ENCODE measurements around the gene DAG1. TPM values are rescaled to one million over a fixed set of nuclear protein-coding genes. Genes with fewer than 3 reads are reported as not detected.
A peak's percentile ranks its signal among the peaks of the same experiment; 100 is the strongest.

DAG1 gene
- total RNA-seq, 2 donors from 2014 or later: 145 to 176 TPM

DNA sequence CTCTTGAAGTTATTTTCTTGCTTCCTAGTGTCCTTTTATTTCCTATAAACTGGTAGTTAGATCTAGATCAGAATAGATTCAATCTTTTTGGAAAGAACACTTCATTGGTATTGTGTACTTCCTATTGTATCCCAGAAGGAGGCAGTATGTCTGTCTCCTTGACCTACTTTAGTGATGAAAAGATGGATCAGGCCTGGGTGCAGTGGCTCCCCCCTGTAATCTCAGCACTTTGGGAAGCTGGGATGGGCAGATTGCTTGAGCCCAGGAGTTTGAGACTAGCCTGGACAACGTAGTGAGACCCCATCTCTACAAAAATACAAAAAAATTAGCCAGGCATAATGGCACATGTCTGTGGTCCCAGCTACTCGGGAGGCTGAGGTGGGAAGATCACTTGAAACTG lies 96.2 kb downstream of the DAG1 start:
- 97 to 100% methylated on average over 1 to 2 of the region's 2 CpGs for WGBS, 2 experiments (ENCODE audit: insufficient coverage in 1 of 2, insufficient read length in 1 of 2)
- Histone ChIP-seq H3K36me3 (ENCODE audit: control insufficient read depth, insufficient read depth, low read length) (no peaks in the 10 kb centered on the region), H3K4me3 (ENCODE audit: low read length) (no peak overlapping the region), H3K9ac (ENCODE audit: extremely low read depth, low read length, poor library complexity, severe bottlenecking) (no peak overlapping the region), H3K9me3 (ENCODE audit: control insufficient read depth, low read length) (no peaks in the 10 kb centered on the region), H3K27me3 (ENCODE audit: control insufficient read depth, insufficient read depth, low read length, poor library complexity, severe bottlenecking) (no peaks in the 10 kb centered on the region), H3K27ac (ENCODE audit: low read depth, low read length) (no peak overlapping the region), H3K4me1 (ENCODE audit: control insufficient read depth, insufficient read depth, low read length) (peaks cover 7% of the 10 kb centered on the region)
- H3K36me3 Mint-ChIP-seq (ENCODE audit: low read depth): no peaks in the 10 kb centered on the region
- no peak for DNase-seq
- no peak overlapping the region for H3K27ac Mint-ChIP-seq
- no peak overlapping the region for H3K4me3 Mint-ChIP-seq
- no peaks in the 10 kb centered on the region for H3K27me3 Mint-ChIP-seq (ENCODE audit: insufficient read depth)
- no peaks in the 10 kb centered on the region for H3K9me3 Mint-ChIP-seq
- H3K4me1 Mint-ChIP-seq: peaks cover 19% of the 10 kb centered on the region
- TF ChIP-seq, protein P1, sequence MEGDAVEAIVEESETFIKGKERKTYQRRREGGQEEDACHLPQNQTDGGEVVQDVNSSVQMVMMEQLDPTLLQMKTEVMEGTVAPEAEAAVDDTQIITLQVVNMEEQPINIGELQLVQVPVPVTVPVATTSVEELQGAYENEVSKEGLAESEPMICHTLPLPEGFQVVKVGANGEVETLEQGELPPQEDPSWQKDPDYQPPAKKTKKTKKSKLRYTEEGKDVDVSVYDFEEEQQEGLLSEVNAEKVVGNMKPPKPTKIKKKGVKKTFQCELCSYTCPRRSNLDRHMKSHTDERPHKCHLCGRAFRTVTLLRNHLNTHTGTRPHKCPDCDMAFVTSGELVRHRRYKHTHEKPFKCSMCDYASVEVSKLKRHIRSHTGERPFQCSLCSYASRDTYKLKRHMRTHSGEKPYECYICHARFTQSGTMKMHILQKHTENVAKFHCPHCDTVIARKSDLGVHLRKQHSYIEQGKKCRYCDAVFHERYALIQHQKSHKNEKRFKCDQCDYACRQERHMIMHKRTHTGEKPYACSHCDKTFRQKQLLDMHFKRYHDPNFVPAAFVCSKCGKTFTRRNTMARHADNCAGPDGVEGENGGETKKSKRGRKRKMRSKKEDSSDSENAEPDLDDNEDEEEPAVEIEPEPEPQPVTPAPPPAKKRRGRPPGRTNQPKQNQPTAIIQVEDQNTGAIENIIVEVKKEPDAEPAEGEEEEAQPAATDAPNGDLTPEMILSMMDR (conservative IDR thresholded peaks at IDR 0.05): peak; percentile 71

DNA sequence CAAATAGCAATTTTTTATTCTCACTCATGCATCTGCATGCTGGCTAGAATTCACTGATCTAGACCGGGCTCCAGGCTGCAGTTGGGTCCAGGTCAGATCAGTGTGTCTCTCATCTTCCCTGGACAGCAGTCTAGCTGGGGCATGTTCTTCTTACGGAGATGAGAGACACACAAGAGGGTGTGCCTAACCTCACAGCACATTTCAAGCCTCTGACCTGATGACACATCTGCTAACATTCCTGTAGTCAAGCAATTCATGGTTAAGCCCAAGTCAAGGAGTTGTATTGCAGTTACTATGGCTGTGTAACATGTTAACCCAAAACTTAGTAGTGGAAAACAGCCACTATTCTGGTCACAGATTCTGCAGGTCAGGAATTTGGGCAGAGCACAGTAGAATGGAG lies 97.3 kb downstream of the DAG1 start:
- TF ChIP-seq, protein P1 (conservative IDR thresholded peaks at IDR 0.05): no peak
- Histone ChIP-seq H3K27ac (ENCODE audit: low read depth, low read length) (no peak overlapping the region), H3K4me3 (ENCODE audit: low read length) (no peak overlapping the region), H3K9ac (ENCODE audit: extremely low read depth, low read length, poor library complexity, severe bottlenecking) (no peak overlapping the region), H3K27me3 (ENCODE audit: control insufficient read depth, insufficient read depth, low read length, poor library complexity, severe bottlenecking) (no peaks in the 10 kb centered on the region), H3K36me3 (ENCODE audit: control insufficient read depth, insufficient read depth, low read length) (no peaks in the 10 kb centered on the region), H3K9me3 (ENCODE audit: control insufficient read depth, low read length) (no peaks in the 10 kb centered on the region), H3K4me1 (ENCODE audit: control insufficient read depth, insufficient read depth, low read length) (peaks cover 7% of the 10 kb centered on the region)
- H3K27ac Mint-ChIP-seq: no peak overlapping the region
- no peak overlapping the region for H3K4me3 Mint-ChIP-seq
- no peaks in the 10 kb centered on the region for H3K27me3 Mint-ChIP-seq (ENCODE audit: insufficient read depth)
- H3K9me3 Mint-ChIP-seq: no peaks in the 10 kb centered on the region
- DNase-seq: no peak
- WGBS, 2 experiments (ENCODE audit: insufficient coverage in 1 of 2, insufficient read length in 1 of 2): 0 to 48% methylated on average over 1 to 2 of the region's 2 CpGs
- no peaks in the 10 kb centered on the region for H3K36me3 Mint-ChIP-seq (ENCODE audit: low read depth)
- H3K4me1 Mint-ChIP-seq: peaks cover 19% of the 10 kb centered on the region

- no peaks in the 10 kb centered on the region for H3K9me3 Mint-ChIP-seq
- no peaks in the 10 kb centered on the region for H3K36me3 ChIP-seq (ENCODE audit: control insufficient read depth, insufficient read depth, low read length)
- TF ChIP-seq, protein P1 (conservative IDR thresholded peaks at IDR 0.05): no peak
- no peak overlapping the region for H3K27ac ChIP-seq (ENCODE audit: low read depth, low read length)
- no peak overlapping the region for H3K9ac ChIP-seq (ENCODE audit: extremely low read depth, low read length, poor library complexity, severe bottlenecking)
- no peaks in the 10 kb centered on the region for H3K9me3 ChIP-seq (ENCODE audit: control insufficient read depth, low read length)
- H3K27me3 Mint-ChIP-seq (ENCODE audit: insufficient read depth): no peaks in the 10 kb centered on the region
- peaks cover 17% of the 10 kb centered on the region for H3K4me1 Mint-ChIP-seq
- DNase-seq: no peak
- no peak overlapping the region for H3K27ac Mint-ChIP-seq
- H3K4me3 Mint-ChIP-seq: no peak overlapping the region
- no peaks in the 10 kb centered on the region for H3K36me3 Mint-ChIP-seq (ENCODE audit: low read depth)
- H3K27me3 ChIP-seq (ENCODE audit: control insufficient read depth, insufficient read depth, low read length, poor library complexity, severe bottlenecking): no peaks in the 10 kb centered on the region
- H3K4me3 ChIP-seq (ENCODE audit: low read length): no peak overlapping the region
- H3K4me1 ChIP-seq (ENCODE audit: control insufficient read depth, insufficient read depth, low read length): peaks cover 7% of the 10 kb centered on the region
These were observed 98.9 kb downstream of the DAG1 start for GRCh38 chr3:49568965-49569364.
